ENCODE data around the gene SETD2. TPM values are rescaled to one million over a fixed set of nuclear protein-coding genes. Genes with fewer than 3 reads are reported as not detected.
"Not testable (repeated sequence)": the region's sequence is repeated elsewhere in the genome, so short reads cannot be mapped to it uniquely, and the experiment has no call there.

The SETD2 gene
- total RNA-seq (95.7 TPM), polyA plus RNA-seq (22.5 TPM)

GRCh38 chr3:47164007-47164881, at the start of gene SETD2:
TSS of gene SETD2 (minus strand) at chr3:47164113. CDS start at chr3:47163924, 189 bp downstream.
- Histone ChIP-seq H3K27ac (ENCODE audit: low read depth) (peak within 1 kb of the TSS; percentile 96), H3K36me3 (ENCODE audit: insufficient read depth) (no peaks in the 10 kb centered on the region), H3K4me3 (ENCODE audit: low read depth, low read length) (peak within 1 kb of the TSS; percentile 96), H3K4me1 (ENCODE audit: insufficient read depth) (peaks cover 4% of the 10 kb centered on the region)
- under 1% methylated on average over 83 of the region's 95 CpGs for WGBS
- peak; percentile 81 for DNase-seq (ENCODE audit: extremely low spot score)

- 91% methylated on average over 3 of the region's 3 CpGs for WGBS
- Histone ChIP-seq H3K4me3 (ENCODE audit: low read depth, low read length) (no peak overlapping the region), H3K27ac (ENCODE audit: low read depth) (no peak overlapping the region), H3K4me1 (ENCODE audit: insufficient read depth) (no peaks in the 10 kb centered on the region), H3K36me3 (ENCODE audit: insufficient read depth) (no peaks in the 10 kb centered on the region)
- DNase-seq (ENCODE audit: extremely low spot score), result no peak
These were observed 47.0 kb upstream of the SETD2 start for GRCh38 chr3:47210863-47211405.

- DNase-seq (ENCODE audit: extremely low spot score); H3K27ac ChIP-seq (ENCODE audit: low read depth); H3K4me3 ChIP-seq (ENCODE audit: low read depth, low read length); H3K36me3 ChIP-seq (ENCODE audit: insufficient read depth); H3K4me1 ChIP-seq (ENCODE audit: insufficient read depth): not testable (repeated sequence)
- 92% methylated on average over 5 of the region's 5 CpGs for WGBS
These were observed 42.1 kb upstream of the SETD2 start for GRCh38 chr3:47206022-47206421.

- Histone ChIP-seq H3K4me1 (ENCODE audit: insufficient read depth) (no peaks in the 10 kb centered on the region), H3K27ac (ENCODE audit: low read depth) (no peak overlapping the region), H3K4me3 (ENCODE audit: low read depth, low read length) (no peak overlapping the region), H3K36me3 (ENCODE audit: insufficient read depth) (no peaks in the 10 kb centered on the region)
- DNase-seq (ENCODE audit: extremely low spot score), result no peak
These were observed 41.0 kb upstream of the SETD2 start for GRCh38 chr3:47204875-47205274.

- no peak overlapping the region for H3K27ac ChIP-seq (ENCODE audit: low read depth)
- WGBS, result 92% methylated on average over 3 of the region's 3 CpGs
- H3K4me3 ChIP-seq (ENCODE audit: low read depth, low read length), result no peak overlapping the region
- no peaks in the 10 kb centered on the region for H3K36me3 ChIP-seq (ENCODE audit: insufficient read depth)
- H3K4me1 ChIP-seq (ENCODE audit: insufficient read depth), result no peaks in the 10 kb centered on the region
- no peak for DNase-seq (ENCODE audit: extremely low spot score)
These were observed 38.6 kb upstream of the SETD2 start for GRCh38 chr3:47202542-47202941.

GRCh38 chr3:47197287-47197686, 33.4 kb upstream of the SETD2 start:
- Histone ChIP-seq H3K4me3 (ENCODE audit: low read depth, low read length) (no peak overlapping the region), H3K4me1 (ENCODE audit: insufficient read depth) (no peaks in the 10 kb centered on the region), H3K36me3 (ENCODE audit: insufficient read depth) (no peaks in the 10 kb centered on the region), H3K27ac (ENCODE audit: low read depth) (no peak overlapping the region)
- 71% methylated on average over 3 of the region's 3 CpGs for WGBS
- DNase-seq (ENCODE audit: extremely low spot score), result no peak

GRCh38 chr3:47194994-47195393, 31.1 kb upstream of the SETD2 start:
- Histone ChIP-seq H3K27ac (ENCODE audit: low read depth) (no peak overlapping the region), H3K36me3 (ENCODE audit: insufficient read depth) (no peaks in the 10 kb centered on the region), H3K4me1 (ENCODE audit: insufficient read depth) (no peaks in the 10 kb centered on the region), H3K4me3 (ENCODE audit: low read depth, low read length) (no peak overlapping the region)
- 92% methylated on average over 2 of the region's 2 CpGs for WGBS
- no peak for DNase-seq (ENCODE audit: extremely low spot score)

GRCh38 chr3:47193871-47194859, 30.3 kb upstream of the SETD2 start:
- no peak overlapping the region for H3K27ac ChIP-seq (ENCODE audit: low read depth)
- H3K4me1 ChIP-seq (ENCODE audit: insufficient read depth), result no peaks in the 10 kb centered on the region
- H3K36me3 ChIP-seq (ENCODE audit: insufficient read depth), result no peaks in the 10 kb centered on the region
- 94% methylated on average over 4 of the region's 4 CpGs for WGBS
- DNase-seq (ENCODE audit: extremely low spot score), result no peak
- no peak overlapping the region for H3K4me3 ChIP-seq (ENCODE audit: low read depth, low read length)

GRCh38 chr3:47186285-47186684, 22.4 kb upstream of the SETD2 start:
- Histone ChIP-seq H3K4me1 (ENCODE audit: insufficient read depth) (no peaks in the 10 kb centered on the region), H3K4me3 (ENCODE audit: low read depth, low read length) (no peak overlapping the region), H3K27ac (ENCODE audit: low read depth) (no peak overlapping the region), H3K36me3 (ENCODE audit: insufficient read depth) (no peaks in the 10 kb centered on the region)
- 90% methylated on average over 2 of the region's 2 CpGs for WGBS
- no peak for DNase-seq (ENCODE audit: extremely low spot score)

- not testable (repeated sequence) for H3K36me3 ChIP-seq (ENCODE audit: insufficient read depth); H3K4me3 ChIP-seq (ENCODE audit: low read depth, low read length); H3K27ac ChIP-seq (ENCODE audit: low read depth); H3K4me1 ChIP-seq (ENCODE audit: insufficient read depth); DNase-seq (ENCODE audit: extremely low spot score)
- WGBS, result 95% methylated on average over 4 of the region's 4 CpGs
These were observed 17.8 kb upstream of the SETD2 start for GRCh38 chr3:47181685-47182084.

GRCh38 chr3:47180011-47180410, 16.1 kb upstream of the SETD2 start:
- H3K27ac ChIP-seq (ENCODE audit: low read depth); H3K36me3 ChIP-seq (ENCODE audit: insufficient read depth); H3K4me3 ChIP-seq (ENCODE audit: low read depth, low read length); DNase-seq (ENCODE audit: extremely low spot score); H3K4me1 ChIP-seq (ENCODE audit: insufficient read depth): not testable (repeated sequence)
- WGBS, result 87% methylated on average over 12 of the region's 12 CpGs

- H3K36me3 ChIP-seq (ENCODE audit: insufficient read depth), result no peaks in the 10 kb centered on the region
- H3K4me1 ChIP-seq (ENCODE audit: insufficient read depth), result no peaks in the 10 kb centered on the region
- H3K27ac ChIP-seq (ENCODE audit: low read depth), result no peak overlapping the region
- WGBS, result 98% methylated on average over 5 of the region's 5 CpGs
- H3K4me3 ChIP-seq (ENCODE audit: low read depth, low read length), result no peak overlapping the region
- no peak for DNase-seq (ENCODE audit: extremely low spot score)
These were observed 12.7 kb upstream of the SETD2 start for GRCh38 chr3:47176582-47176981.

GRCh38 chr3:47163169-47164006, 525 bp downstream of the SETD2 start:
- H3K4me1 ChIP-seq (ENCODE audit: insufficient read depth), result peaks cover 4% of the 10 kb centered on the region
- DNase-seq (ENCODE audit: extremely low spot score), result no peak
- H3K36me3 ChIP-seq (ENCODE audit: insufficient read depth), result no peaks in the 10 kb centered on the region
- H3K27ac ChIP-seq (ENCODE audit: low read depth), result peak overlapping the region; percentile 96
- peak overlapping the region; percentile 96 for H3K4me3 ChIP-seq (ENCODE audit: low read depth, low read length)
- under 1% methylated on average over 95 of the region's 106 CpGs for WGBS
